HCT116 (cell line): ENCODE results near the gene NDOR1.

Experiments used
- CTCF ChIP-seq, 3 experiments: fragments of 200-600 bp in 1 of 3; sonication (generic) in 1 of 3; IDR thresholded peaks in 2 of 3; conservative IDR thresholded peaks in 1 of 3; 2 replicates each; pipeline ENCODE4 v1.5.1; 2012 to 2017; ENCODE audit warnings: low read depth in 2 of 3, low read length in 2 of 3, antibody characterized with exemption in 1 of 3, borderline replicate concordance in 1 of 3, control low read depth in 1 of 3, mild to moderate bottlenecking in 1 of 3, mixed read lengths in 1 of 3, mixed run types in 1 of 3, moderate library complexity in 1 of 3; ENCODE audit not compliant: insufficient read depth in 1 of 3
- EGR1 ChIP-seq: IDR thresholded peaks from 2 replicates; pipeline ENCODE4 v1.6.1; 2012; ENCODE audit warnings: low read depth
- EZH2 ChIP-seq: fragments of 200-600 bp; sonication (generic); IDR thresholded peaks from 2 replicates; pipeline ENCODE4 v1.6.1; 2017; ENCODE audit warnings: antibody characterized with exemption, mixed run types
- POLR2A ChIP-seq: IDR thresholded peaks from 2 replicates; pipeline ENCODE4 v1.7.0; 2011; ENCODE audit warnings: borderline replicate concordance; ENCODE audit not compliant: insufficient read depth, insufficient read length; ENCODE audit errors: extremely low read depth
- POLR2AphosphoS5 ChIP-seq: IDR thresholded peaks from 2 replicates; pipeline ENCODE4 v1.6.1; 2011; ENCODE audit warnings: mild to moderate bottlenecking, low read depth, low read length, moderate library complexity
- ZFX ChIP-seq: fragments of 450-650 bp; IDR thresholded peaks from 2 replicates; pipeline ENCODE4 v1.6.1; 2017

- TF ChIP-seq CTCF (IDR thresholded peaks at IDR 0.05 in 2 of 3, conservative IDR thresholded peaks at IDR 0.05 in 1 of 3; ENCODE audit: borderline replicate concordance in 1 of 3, insufficient read depth in 1 of 3, low read depth in 2 of 3, low read length in 2 of 3) (no peak), ZFX (no peak), EZH2 (no peak), POLR2A (no peak), EGR1 (no peak), POLR2AphosphoS5 (no peak)
Observed at GRCh38 chr9:137161558-137162486, 43.7 kb upstream of the NDOR1 start.
